ENCODE data around the gene ZFP30.

DNA sequence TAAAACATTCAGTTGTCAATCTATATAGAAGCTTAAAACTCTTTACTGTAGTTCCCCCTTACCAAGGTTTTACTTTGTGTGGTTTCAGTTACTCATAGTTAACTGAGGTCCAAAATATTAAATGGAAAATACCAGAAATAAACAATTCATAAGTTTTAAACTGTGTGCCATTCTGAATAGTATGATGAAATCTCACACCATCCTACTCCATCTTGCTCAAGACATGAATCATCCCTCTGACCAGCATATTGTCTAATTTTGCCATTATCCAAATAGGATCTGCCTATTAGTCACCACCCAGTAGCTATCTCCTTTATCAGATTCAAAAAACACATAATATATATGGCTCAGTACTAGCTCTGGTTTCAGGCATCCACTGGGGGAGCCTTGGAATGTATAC lies 83.1 kb downstream of the ZFP30 start:
- TF ChIP-seq SMC3 (IDR thresholded peaks at IDR 0.05; ENCODE audit: borderline replicate concordance, low read length) (no peak), POLR2AphosphoS5 (IDR thresholded peaks at IDR 0.05; ENCODE audit: low read length) (no peak), JUNB (IDR thresholded peaks at IDR 0.05) (no peak), RBBP5 (conservative IDR thresholded peaks at IDR 0.05) (no peak), BRCA1 (IDR thresholded peaks at IDR 0.05; ENCODE audit: low read depth, low read length) (no peak), HCFC1 (IDR thresholded peaks at IDR 0.05; ENCODE audit: low read length) (no peak), HDAC2 (IDR thresholded peaks at IDR 0.05) (no peak)
- TF ChIP-seq, protein P1, sequence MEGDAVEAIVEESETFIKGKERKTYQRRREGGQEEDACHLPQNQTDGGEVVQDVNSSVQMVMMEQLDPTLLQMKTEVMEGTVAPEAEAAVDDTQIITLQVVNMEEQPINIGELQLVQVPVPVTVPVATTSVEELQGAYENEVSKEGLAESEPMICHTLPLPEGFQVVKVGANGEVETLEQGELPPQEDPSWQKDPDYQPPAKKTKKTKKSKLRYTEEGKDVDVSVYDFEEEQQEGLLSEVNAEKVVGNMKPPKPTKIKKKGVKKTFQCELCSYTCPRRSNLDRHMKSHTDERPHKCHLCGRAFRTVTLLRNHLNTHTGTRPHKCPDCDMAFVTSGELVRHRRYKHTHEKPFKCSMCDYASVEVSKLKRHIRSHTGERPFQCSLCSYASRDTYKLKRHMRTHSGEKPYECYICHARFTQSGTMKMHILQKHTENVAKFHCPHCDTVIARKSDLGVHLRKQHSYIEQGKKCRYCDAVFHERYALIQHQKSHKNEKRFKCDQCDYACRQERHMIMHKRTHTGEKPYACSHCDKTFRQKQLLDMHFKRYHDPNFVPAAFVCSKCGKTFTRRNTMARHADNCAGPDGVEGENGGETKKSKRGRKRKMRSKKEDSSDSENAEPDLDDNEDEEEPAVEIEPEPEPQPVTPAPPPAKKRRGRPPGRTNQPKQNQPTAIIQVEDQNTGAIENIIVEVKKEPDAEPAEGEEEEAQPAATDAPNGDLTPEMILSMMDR (IDR thresholded peaks at IDR 0.05 in 2 of 3, conservative IDR thresholded peaks at IDR 0.05 in 1 of 3; ENCODE audit: control insufficient read depth in 2 of 3, extremely low read depth in 1 of 3, insufficient read depth in 1 of 3, low read depth in 3 of 3, low read length in 3 of 3), result no peak
- TF ChIP-seq, protein P2, sequence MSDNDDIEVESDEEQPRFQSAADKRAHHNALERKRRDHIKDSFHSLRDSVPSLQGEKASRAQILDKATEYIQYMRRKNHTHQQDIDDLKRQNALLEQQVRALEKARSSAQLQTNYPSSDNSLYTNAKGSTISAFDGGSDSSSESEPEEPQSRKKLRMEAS (IDR thresholded peaks at IDR 0.05; ENCODE audit: low read depth, low read length), result no peak
- TF ChIP-seq, protein P3, sequence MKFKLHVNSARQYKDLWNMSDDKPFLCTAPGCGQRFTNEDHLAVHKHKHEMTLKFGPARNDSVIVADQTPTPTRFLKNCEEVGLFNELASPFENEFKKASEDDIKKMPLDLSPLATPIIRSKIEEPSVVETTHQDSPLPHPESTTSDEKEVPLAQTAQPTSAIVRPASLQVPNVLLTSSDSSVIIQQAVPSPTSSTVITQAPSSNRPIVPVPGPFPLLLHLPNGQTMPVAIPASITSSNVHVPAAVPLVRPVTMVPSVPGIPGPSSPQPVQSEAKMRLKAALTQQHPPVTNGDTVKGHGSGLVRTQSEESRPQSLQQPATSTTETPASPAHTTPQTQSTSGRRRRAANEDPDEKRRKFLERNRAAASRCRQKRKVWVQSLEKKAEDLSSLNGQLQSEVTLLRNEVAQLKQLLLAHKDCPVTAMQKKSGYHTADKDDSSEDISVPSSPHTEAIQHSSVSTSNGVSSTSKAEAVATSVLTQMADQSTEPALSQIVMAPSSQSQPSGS (IDR thresholded peaks at IDR 0.05; ENCODE audit: low read length), result no peak
- TF ChIP-seq, protein P4, sequence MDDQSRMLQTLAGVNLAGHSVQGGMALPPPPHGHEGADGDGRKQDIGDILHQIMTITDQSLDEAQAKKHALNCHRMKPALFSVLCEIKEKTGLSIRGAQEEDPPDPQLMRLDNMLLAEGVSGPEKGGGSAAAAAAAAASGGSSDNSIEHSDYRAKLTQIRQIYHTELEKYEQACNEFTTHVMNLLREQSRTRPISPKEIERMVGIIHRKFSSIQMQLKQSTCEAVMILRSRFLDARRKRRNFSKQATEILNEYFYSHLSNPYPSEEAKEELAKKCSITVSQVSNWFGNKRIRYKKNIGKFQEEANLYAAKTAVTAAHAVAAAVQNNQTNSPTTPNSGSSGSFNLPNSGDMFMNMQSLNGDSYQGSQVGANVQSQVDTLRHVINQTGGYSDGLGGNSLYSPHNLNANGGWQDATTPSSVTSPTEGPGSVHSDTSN (IDR thresholded peaks at IDR 0.05; ENCODE audit: insufficient replicate concordance, low read depth, low read length), result no peak

Data from GM12878 (cell line).